HT1080 (cell line): ENCODE measurements around the gene WDR1. TPM values are rescaled to one million over a fixed set of nuclear protein-coding genes. Genes with fewer than 3 reads are reported as not detected.
A peak's percentile ranks its signal among the peaks of the same experiment; 100 is the strongest.

Experiments
- DNase-seq: peaks from one replicate; pipeline ENCODE4 v3.0.0-alpha.2; 2015; ENCODE audit warnings: low read depth
- polyA plus RNA-seq, 2 experiments: library from polyadenylated mRNA; depleted of rRNA; stranded (reverse); fragments of >200 nt; gene quantifications; 2 replicates each; pipeline ENCODE4 v1.2.3, GENCODE V29; 2015
- total RNA-seq: library from RNA; depleted of rRNA; stranded (reverse); fragments of >200 nt; shearing (Covaris generic); gene quantifications from 2 replicates; pipeline ENCODE4 v1.2.3, GENCODE V29; 2014; rRNA removed

The WDR1 gene
- total RNA-seq: 369 and 395 TPM in 2 replicates
- 381 and 391 TPM in 2 replicates for polyA plus RNA-seq (2015; cell fraction: cytosol; rRNA removed)
- 417 and 423 TPM in 2 replicates for polyA plus RNA-seq (2015; cell fraction: nucleus; rRNA removed)

- DNase-seq: peak; percentile 94
Observed at GRCh38 chr4:10116569-10117358, at the start of gene WDR1. WDR1 (minus strand) TSS chr4:10116799; CDS start chr4:10116666, 133 bp downstream.

GRCh38 chr4:10164877-10165283 is 48.3 kb upstream of the WDR1 start:
- DNase-seq: peak; percentile 60

- no peak for DNase-seq
Observed at GRCh38 chr4:10163296-10163695, 46.7 kb upstream of the WDR1 start.

GRCh38 chr4:10162341-10163000 is 45.9 kb upstream of the WDR1 start:
- no peak for DNase-seq

- no peak for DNase-seq
Observed at GRCh38 chr4:10161840-10162239, 45.2 kb upstream of the WDR1 start.

GRCh38 chr4:10161146-10161545 is 44.5 kb upstream of the WDR1 start:
- DNase-seq: peak; percentile 25

GRCh38 chr4:10160281-10160856 is 43.8 kb upstream of the WDR1 start:
- DNase-seq: peak; percentile 38

GRCh38 chr4:10159671-10160070 is 43.1 kb upstream of the WDR1 start:
- DNase-seq: no peak

- DNase-seq: no peak
Observed at GRCh38 chr4:10158333-10158942, 41.8 kb upstream of the WDR1 start.

- peak; percentile 66 for DNase-seq
Observed at GRCh38 chr4:10157478-10158332, 41.1 kb upstream of the WDR1 start.

- DNase-seq: no peak
Observed at GRCh38 chr4:10154241-10154640, 37.6 kb upstream of the WDR1 start.

GRCh38 chr4:10153161-10153560 is 36.6 kb upstream of the WDR1 start:
- DNase-seq: no peak

- no peak for DNase-seq
Observed at GRCh38 chr4:10151182-10151581, 34.6 kb upstream of the WDR1 start.

- DNase-seq: no peak
Observed at GRCh38 chr4:10144966-10145365, 28.4 kb upstream of the WDR1 start.

GRCh38 chr4:10144479-10144878 is 27.9 kb upstream of the WDR1 start:
- DNase-seq: no peak

GRCh38 chr4:10143171-10143570 is 26.6 kb upstream of the WDR1 start:
- no peak for DNase-seq

- no peak for DNase-seq
Observed at GRCh38 chr4:10140866-10141759, 24.5 kb upstream of the WDR1 start.

- DNase-seq: no peak
Observed at GRCh38 chr4:10139518-10139917, 22.9 kb upstream of the WDR1 start.

GRCh38 chr4:10135260-10135659 is 18.7 kb upstream of the WDR1 start:
- DNase-seq: no peak

GRCh38 chr4:10134141-10134540 is 17.5 kb upstream of the WDR1 start:
- DNase-seq: no peak
